GM21717 (cell line): ENCODE measurements around the gene MLXIPL.
"Not testable (repeated sequence)": the region's sequence is repeated elsewhere in the genome, so short reads cannot be mapped to it uniquely, and the experiment has no call there.

Source experiments
- ATAC-seq: cut with Tn5 transposase; IDR thresholded peaks from one replicate; pipeline ENCODE4 v1.9.1; 2021; ENCODE audit warnings: mild to moderate bottlenecking, moderate library complexity; ENCODE audit not compliant: unreplicated experiment

The MLXIPL gene, protein sequence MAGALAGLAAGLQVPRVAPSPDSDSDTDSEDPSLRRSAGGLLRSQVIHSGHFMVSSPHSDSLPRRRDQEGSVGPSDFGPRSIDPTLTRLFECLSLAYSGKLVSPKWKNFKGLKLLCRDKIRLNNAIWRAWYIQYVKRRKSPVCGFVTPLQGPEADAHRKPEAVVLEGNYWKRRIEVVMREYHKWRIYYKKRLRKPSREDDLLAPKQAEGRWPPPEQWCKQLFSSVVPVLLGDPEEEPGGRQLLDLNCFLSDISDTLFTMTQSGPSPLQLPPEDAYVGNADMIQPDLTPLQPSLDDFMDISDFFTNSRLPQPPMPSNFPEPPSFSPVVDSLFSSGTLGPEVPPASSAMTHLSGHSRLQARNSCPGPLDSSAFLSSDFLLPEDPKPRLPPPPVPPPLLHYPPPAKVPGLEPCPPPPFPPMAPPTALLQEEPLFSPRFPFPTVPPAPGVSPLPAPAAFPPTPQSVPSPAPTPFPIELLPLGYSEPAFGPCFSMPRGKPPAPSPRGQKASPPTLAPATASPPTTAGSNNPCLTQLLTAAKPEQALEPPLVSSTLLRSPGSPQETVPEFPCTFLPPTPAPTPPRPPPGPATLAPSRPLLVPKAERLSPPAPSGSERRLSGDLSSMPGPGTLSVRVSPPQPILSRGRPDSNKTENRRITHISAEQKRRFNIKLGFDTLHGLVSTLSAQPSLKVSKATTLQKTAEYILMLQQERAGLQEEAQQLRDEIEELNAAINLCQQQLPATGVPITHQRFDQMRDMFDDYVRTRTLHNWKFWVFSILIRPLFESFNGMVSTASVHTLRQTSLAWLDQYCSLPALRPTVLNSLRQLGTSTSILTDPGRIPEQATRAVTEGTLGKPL

GRCh38 chr7:73623798-73624668 is at the start of gene MLXIPL:
Gene MLXIPL (minus strand): TSS chr7:73624522. CDS start chr7:73624492, 30 bp downstream.
- ATAC-seq = no peak

- no peak for ATAC-seq
Observed at GRCh38 chr7:73671857-73672445, 47.6 kb upstream of the MLXIPL start.

- no peak for ATAC-seq
Observed at GRCh38 chr7:73671322-73671661, 47.0 kb upstream of the MLXIPL start.

GRCh38 chr7:73669858-73670385 is 45.6 kb upstream of the MLXIPL start:
- ATAC-seq = no peak

GRCh38 chr7:73669288-73669701 is 45.0 kb upstream of the MLXIPL start:
- no peak for ATAC-seq

- ATAC-seq = no peak
Observed at GRCh38 chr7:73668886-73669230, 44.5 kb upstream of the MLXIPL start.

- peak; percentile 7 for ATAC-seq
Observed at GRCh38 chr7:73668103-73668885, 44.0 kb upstream of the MLXIPL start.

- peak; percentile 87 for ATAC-seq
Observed at GRCh38 chr7:73667344-73668102, 43.2 kb upstream of the MLXIPL start, which contains the start of gene VPS37D. Gene VPS37D (plus strand): TSS chr7:73667831. CDS start chr7:73667959, 128 bp downstream.

DNA sequence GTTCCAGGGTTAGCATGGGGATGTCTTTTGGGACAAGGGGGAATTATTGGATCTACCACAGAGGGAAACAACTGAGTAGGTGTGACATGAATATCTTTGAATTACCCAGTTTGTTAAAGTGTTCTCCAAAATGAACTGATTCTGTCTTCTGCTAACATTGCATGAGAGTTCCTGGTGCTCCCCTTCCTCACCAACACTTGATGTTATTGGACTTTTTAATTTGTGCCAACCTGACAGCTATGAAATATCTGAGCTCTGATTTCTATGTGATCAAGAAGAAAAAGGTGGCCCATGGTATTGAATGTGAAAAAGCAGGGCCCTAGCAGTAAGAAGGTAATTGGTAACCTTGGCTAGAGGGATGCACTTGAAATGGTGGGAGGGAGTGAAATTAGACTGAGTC is 38.7 kb upstream of the MLXIPL start:
- no peak for ATAC-seq

DNA sequence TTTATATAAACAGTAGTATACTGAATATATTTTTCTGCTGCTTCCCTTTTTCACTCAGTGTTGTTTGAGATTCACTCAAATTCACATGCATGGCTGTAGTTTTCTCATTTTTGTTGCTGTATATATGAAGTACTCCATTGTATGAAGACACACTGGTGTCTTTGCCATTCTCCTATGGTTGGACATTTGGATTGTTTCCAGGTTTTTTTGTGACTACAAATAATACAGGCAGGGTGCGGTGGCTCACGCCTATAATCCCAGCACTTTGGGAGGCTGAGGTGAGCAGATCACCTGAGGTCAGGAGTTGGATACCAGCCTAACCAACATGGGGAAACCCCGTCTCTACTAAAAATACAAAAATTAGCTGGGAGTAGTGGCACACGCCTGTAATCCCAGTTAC is 36.3 kb upstream of the MLXIPL start:
- ATAC-seq = not testable (repeated sequence)

DNA sequence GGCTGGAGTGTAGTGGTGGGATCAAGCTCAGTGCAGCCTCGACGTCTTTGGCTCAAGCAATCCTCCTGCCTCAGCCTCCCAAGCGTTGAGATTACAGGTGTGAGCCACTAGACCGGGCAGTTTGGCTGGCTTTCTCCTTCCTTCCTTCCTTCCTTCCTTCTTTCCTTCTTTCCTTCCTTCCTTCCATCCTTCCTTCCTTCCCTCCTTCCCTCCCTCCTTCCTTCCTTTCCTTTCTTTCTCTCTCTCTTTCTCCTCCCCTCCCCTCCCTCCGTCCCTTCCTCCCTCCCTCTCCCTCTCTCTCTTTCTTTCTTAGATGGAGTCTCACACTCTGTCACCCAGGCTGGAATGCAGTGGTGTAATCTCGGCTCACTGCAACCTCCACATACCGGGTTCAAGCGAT is 35.7 kb upstream of the MLXIPL start:
- no peak for ATAC-seq

GRCh38 chr7:73655309-73655708 is 31.0 kb upstream of the MLXIPL start:
- ATAC-seq = not testable (repeated sequence)

- no peak for ATAC-seq
Observed at GRCh38 chr7:73652541-73652949, 28.2 kb upstream of the MLXIPL start.

DNA sequence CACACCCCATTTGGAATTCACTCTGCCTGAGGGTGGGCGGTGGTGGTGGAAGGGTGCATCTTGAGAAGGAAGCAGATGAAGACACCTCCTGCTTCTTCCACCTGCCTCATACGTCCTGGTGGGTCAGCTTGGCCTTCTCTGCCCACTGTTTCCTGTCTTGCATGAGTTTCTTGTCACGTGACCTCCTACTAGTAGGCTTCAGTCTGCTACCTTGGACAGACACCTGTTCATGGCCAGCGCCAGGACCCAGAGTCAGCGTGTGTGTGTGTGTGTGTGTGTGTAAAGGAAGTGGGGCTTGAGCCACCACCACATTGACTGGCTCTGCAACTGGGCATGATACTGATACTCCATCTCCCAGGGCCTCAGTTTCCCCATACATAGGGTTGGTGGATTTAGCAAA is 26.2 kb upstream of the MLXIPL start:
- no peak for ATAC-seq

GRCh38 chr7:73649576-73649975 is 25.3 kb upstream of the MLXIPL start:
- ATAC-seq = no peak

DNA sequence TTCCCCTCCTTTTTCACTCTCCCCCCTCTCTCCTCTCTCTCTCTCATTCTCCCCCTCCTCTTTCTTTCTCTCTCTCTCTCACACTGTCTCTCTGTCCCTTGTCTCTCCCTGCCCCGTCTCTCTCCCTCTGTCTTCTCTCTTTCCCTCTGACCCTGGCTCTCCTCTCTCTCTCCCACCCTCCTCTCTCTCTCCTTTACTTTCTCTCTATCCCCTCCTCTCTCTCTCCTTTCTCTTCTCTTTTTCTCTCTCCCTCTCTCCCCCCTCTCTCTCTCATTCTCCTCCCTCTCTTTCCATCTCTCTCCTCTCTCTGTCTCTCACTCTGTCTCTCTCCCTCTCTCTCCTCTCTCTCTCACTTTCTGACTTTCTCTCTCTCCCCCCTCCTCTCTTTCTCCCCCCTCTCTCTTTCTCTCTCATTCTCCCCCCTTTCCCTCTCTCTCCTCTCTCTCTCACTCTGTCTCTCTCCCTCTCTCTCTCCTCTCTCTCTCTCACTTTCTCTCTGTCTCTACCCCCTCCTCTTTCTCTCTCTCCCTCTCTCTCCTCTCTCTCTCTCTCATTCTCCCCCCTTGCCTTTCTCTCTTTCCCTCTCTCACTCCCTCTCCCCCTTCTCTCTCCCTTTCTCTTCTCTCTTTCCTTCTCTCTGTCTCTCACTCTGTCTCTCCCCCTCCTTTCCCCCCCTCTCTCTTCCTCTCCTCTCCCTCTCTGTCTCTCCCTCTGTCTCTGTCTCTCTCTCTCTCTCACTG is 24.4 kb upstream of the MLXIPL start:
- no peak for ATAC-seq

- ATAC-seq = no peak
Observed at GRCh38 chr7:73647725-73648592, 23.6 kb upstream of the MLXIPL start.
